SJSA1 (cell line): Measurements from ENCODE around the gene ATP5F1B. TPM values are rescaled to one million over a fixed set of nuclear protein-coding genes. Genes with fewer than 3 reads are reported as not detected.
A peak's percentile ranks its signal among the peaks of the same experiment; 100 is the strongest.

ENCODE experiments used
- DNase-seq, 2 experiments: peaks; one replicate each; pipeline ENCODE4 v3.0.0-alpha.2; 2015 to 2020; ENCODE audit warnings: low spot score in 2 of 2, low read depth in 1 of 2
- H3K27ac ChIP-seq: fragments of 250-450 bp; sonication (Bioruptor Pico); 2 replicates; pipeline ENCODE4 v1.5.1; 2020; ENCODE audit warnings: mild to moderate bottlenecking, moderate library complexity
- H3K27me3 ChIP-seq: fragments of 250-450 bp; sonication (Bioruptor Pico); replicated peaks from 2 replicates; pipeline ENCODE4 v1.5.1; 2020; ENCODE audit warnings: mild to moderate bottlenecking, moderate library complexity
- H3K36me3 ChIP-seq: fragments of 250-450 bp; sonication (Bioruptor Pico); 2 replicates; pipeline ENCODE4 v1.5.1; 2020; ENCODE audit warnings: mild to moderate bottlenecking
- H3K4me1 ChIP-seq: fragments of 250-450 bp; sonication (Bioruptor Pico); replicated peaks from 2 replicates; pipeline ENCODE4 v1.6.1; 2021; ENCODE audit warnings: mild to moderate bottlenecking
- H3K4me3 ChIP-seq: fragments of 250-450 bp; sonication (Bioruptor Pico); 2 replicates; pipeline ENCODE4 v1.5.1; 2020; ENCODE audit warnings: mild to moderate bottlenecking
- H3K9me3 ChIP-seq: fragments of 250-450 bp; sonication (Bioruptor Pico); replicated peaks from 2 replicates; pipeline ENCODE4 v1.5.1; 2020; ENCODE audit warnings: mild to moderate bottlenecking
- total RNA-seq: library from RNA; depleted of rRNA; stranded (reverse); fragments of >200 nt; shearing (Covaris generic); gene quantifications from 2 replicates; pipeline ENCODE4 v1.2.3, GENCODE V29; 2014; rRNA removed

Gene ATP5F1B
- 382 and 483 TPM in 2 replicates for total RNA-seq

GRCh38 chr12:56645717-56646446 is at the start of gene ATP5F1B:
TSS of gene ATP5F1B (minus strand) at chr12:56645984. CDS start at chr12:56645963, 21 bp downstream.
- H3K9me3 ChIP-seq: peaks cover 3% of the 10 kb centered on the region; the same call in 1 of the 2 replicates
- peak within 1 kb of the TSS; percentile 49 for H3K27ac ChIP-seq
- H3K4me3 ChIP-seq: peak within 1 kb of the TSS; percentile 67
- DNase-seq: peak; percentile 96 to 98
- H3K27me3 ChIP-seq: no peaks in the 10 kb centered on the region
- peaks cover 7% of the 10 kb centered on the region; the same call in 1 of the 2 replicates for H3K4me1 ChIP-seq
- H3K36me3 ChIP-seq: peaks cover 45% of the 10 kb centered on the region

GRCh38 chr12:56694161-56694560 is 48.4 kb upstream of the ATP5F1B start:
- Histone ChIP-seq H3K36me3 (no peaks in the 10 kb centered on the region), H3K27me3 (no peaks in the 10 kb centered on the region), H3K27ac (no peak overlapping the region), H3K4me1 (peaks cover under 1% of the 10 kb centered on the region; the same call in 1 of the 2 replicates), H3K4me3 (no peak overlapping the region), H3K9me3 (peaks cover 1% of the 10 kb centered on the region; the same call in 1 of the 2 replicates)
- no peak for DNase-seq

DNA sequence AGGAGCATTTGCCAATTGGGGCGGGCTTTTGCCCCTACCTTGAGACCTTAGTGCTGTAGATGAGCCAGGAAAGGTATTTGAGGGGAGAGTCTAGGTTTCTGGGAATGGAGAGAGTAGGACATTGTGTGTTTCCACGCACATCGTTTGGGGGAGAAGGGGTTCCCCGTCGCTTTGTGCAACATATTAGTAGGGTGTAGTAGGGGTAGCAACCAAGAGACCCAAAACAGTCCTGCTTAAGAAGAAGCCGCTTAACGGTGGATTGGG is 43.0 kb upstream of the ATP5F1B start:
- peaks cover 38% of the 10 kb centered on the region for H3K36me3 ChIP-seq
- peak overlapping the region; percentile 74 for H3K4me3 ChIP-seq
- peak overlapping the region; percentile 92 for H3K27ac ChIP-seq
- H3K9me3 ChIP-seq: peaks cover 6% of the 10 kb centered on the region; the same call in 1 of the 2 replicates
- H3K27me3 ChIP-seq: no peaks in the 10 kb centered on the region
- DNase-seq: no peak
- H3K4me1 ChIP-seq: peaks cover 20% of the 10 kb centered on the region

- H3K36me3 ChIP-seq: peaks cover 40% of the 10 kb centered on the region
- H3K4me1 ChIP-seq: peaks cover 20% of the 10 kb centered on the region
- H3K27me3 ChIP-seq: no peaks in the 10 kb centered on the region
- peaks cover 6% of the 10 kb centered on the region; the same call in 1 of the 2 replicates for H3K9me3 ChIP-seq
- peak; percentile 98 to 99 for DNase-seq
- H3K4me3 ChIP-seq: peak within 1 kb of the TSS; percentile 74
- peak within 1 kb of the TSS; percentile 92 for H3K27ac ChIP-seq
These were observed 42.5 kb upstream of the ATP5F1B start, which contains the start of gene PTGES3 for GRCh38 chr12:56688129-56688845. TSS of gene PTGES3 (minus strand) at chr12:56688284. CDS start at chr12:56687999, 285 bp downstream.

GRCh38 chr12:56687223-56688128 is 41.7 kb upstream of the ATP5F1B start:
- DNase-seq: peak in 1 of 2 experiments; percentile 47
- peaks cover 45% of the 10 kb centered on the region for H3K36me3 ChIP-seq
- peaks cover 20% of the 10 kb centered on the region for H3K4me1 ChIP-seq
- peak overlapping the region; percentile 74 for H3K4me3 ChIP-seq
- peaks cover 6% of the 10 kb centered on the region; the same call in 1 of the 2 replicates for H3K9me3 ChIP-seq
- H3K27ac ChIP-seq: peak overlapping the region; percentile 92
- H3K27me3 ChIP-seq: no peaks in the 10 kb centered on the region

GRCh38 chr12:56684745-56685359 is 39.1 kb upstream of the ATP5F1B start:
- peaks cover 63% of the 10 kb centered on the region for H3K36me3 ChIP-seq
- H3K27ac ChIP-seq: no peak overlapping the region
- DNase-seq: no peak
- H3K4me1 ChIP-seq: peaks cover 20% of the 10 kb centered on the region
- no peaks in the 10 kb centered on the region for H3K27me3 ChIP-seq
- peaks cover 6% of the 10 kb centered on the region; the same call in 1 of the 2 replicates for H3K9me3 ChIP-seq
- H3K4me3 ChIP-seq: no peak overlapping the region

GRCh38 chr12:56682323-56682722 is 36.5 kb upstream of the ATP5F1B start:
- Histone ChIP-seq H3K36me3 (peaks cover 77% of the 10 kb centered on the region), H3K27me3 (no peaks in the 10 kb centered on the region), H3K27ac (no peak overlapping the region)

GRCh38 chr12:56679883-56680575 is 34.2 kb upstream of the ATP5F1B start:
- DNase-seq: no peak
- no peak overlapping the region for H3K4me3 ChIP-seq
- H3K27ac ChIP-seq: no peak overlapping the region
- H3K36me3 ChIP-seq: peaks cover 64% of the 10 kb centered on the region
- no peaks in the 10 kb centered on the region for H3K9me3 ChIP-seq
- peaks cover 4% of the 10 kb centered on the region; the same call in 1 of the 2 replicates for H3K4me1 ChIP-seq
- H3K27me3 ChIP-seq: no peaks in the 10 kb centered on the region

More at GRCh38 chr12:56682323-56682722, 36.5 kb upstream of the ATP5F1B start:
- no peaks in the 10 kb centered on the region for H3K9me3 ChIP-seq
- H3K4me3 ChIP-seq: no peak overlapping the region
- no peak for DNase-seq
- H3K4me1 ChIP-seq: peaks cover 12% of the 10 kb centered on the region

- no peaks in the 10 kb centered on the region for H3K27me3 ChIP-seq
- no peaks in the 10 kb centered on the region for H3K9me3 ChIP-seq
- peaks cover 59% of the 10 kb centered on the region for H3K36me3 ChIP-seq
- no peak for DNase-seq
- no peaks in the 10 kb centered on the region for H3K4me1 ChIP-seq
- no peak overlapping the region for H3K4me3 ChIP-seq
- no peak overlapping the region for H3K27ac ChIP-seq
These were observed 33.1 kb upstream of the ATP5F1B start for GRCh38 chr12:56678852-56679251.

DNA sequence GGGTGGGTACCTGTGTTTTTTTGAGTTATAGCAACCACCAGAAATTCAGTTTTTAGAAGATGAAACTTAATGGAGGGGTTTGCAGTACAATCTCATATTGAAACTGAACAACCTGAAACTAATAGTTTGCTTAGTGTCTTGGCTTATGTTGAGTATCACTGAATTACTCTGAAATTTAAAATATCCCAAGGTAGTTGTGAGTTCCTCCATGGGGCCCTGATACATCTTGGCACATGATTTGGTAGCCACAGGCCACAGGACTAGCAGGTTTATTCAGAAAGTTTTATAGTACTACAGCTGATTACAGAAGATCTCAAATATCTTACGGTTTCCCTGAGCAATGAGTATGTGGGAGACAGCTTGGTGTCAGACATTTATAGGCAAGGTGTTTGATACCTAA is 31.9 kb upstream of the ATP5F1B start:
- H3K4me1 ChIP-seq: no peaks in the 10 kb centered on the region
- H3K27ac ChIP-seq: no peak overlapping the region
- no peaks in the 10 kb centered on the region for H3K9me3 ChIP-seq
- no peak for DNase-seq
- peaks cover 59% of the 10 kb centered on the region for H3K36me3 ChIP-seq
- no peaks in the 10 kb centered on the region for H3K27me3 ChIP-seq
- no peak overlapping the region for H3K4me3 ChIP-seq

- no peak overlapping the region for H3K27ac ChIP-seq
- no peak for DNase-seq
- H3K36me3 ChIP-seq: peaks cover 62% of the 10 kb centered on the region
- H3K4me3 ChIP-seq: no peak overlapping the region
- no peaks in the 10 kb centered on the region for H3K4me1 ChIP-seq
- no peaks in the 10 kb centered on the region for H3K27me3 ChIP-seq
- no peaks in the 10 kb centered on the region for H3K9me3 ChIP-seq
These were observed 31.2 kb upstream of the ATP5F1B start for GRCh38 chr12:56676851-56677580.

GRCh38 chr12:56671608-56672007 is 25.8 kb upstream of the ATP5F1B start:
- Histone ChIP-seq H3K27me3 (no peaks in the 10 kb centered on the region), H3K4me3 (no peak overlapping the region), H3K9me3 (no peaks in the 10 kb centered on the region), H3K4me1 (no peaks in the 10 kb centered on the region), H3K27ac (no peak overlapping the region), H3K36me3 (peaks cover 81% of the 10 kb centered on the region)
- no peak for DNase-seq
